ENCODE results near the gene LMBR1.
A peak's percentile ranks its signal among the peaks of the same experiment; 100 is the strongest.

The LMBR1 gene

DNA sequence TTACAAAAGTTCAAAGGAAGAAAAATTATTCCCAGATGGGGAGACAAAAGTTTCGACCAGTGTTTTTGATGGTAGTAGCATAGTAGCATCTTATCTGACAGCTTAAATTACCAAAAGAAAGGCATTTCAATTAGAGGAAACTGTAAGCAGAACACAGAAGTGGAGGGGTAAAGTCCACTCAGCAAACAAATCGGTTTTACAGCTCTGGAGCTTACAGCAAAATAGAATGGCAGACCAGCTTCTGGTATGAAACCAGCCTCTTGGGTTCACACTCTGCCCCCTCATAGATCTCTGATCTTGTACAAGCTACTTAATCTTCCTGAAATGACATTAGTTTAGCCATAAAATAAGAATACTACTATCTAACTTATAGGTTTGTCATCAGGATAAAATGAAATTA, 133.8 kb downstream of the LMBR1 start:
- no peak overlapping the region for H3K4me3 ChIP-seq (ENCODE audit: low read length)
- TF ChIP-seq, protein P1, sequence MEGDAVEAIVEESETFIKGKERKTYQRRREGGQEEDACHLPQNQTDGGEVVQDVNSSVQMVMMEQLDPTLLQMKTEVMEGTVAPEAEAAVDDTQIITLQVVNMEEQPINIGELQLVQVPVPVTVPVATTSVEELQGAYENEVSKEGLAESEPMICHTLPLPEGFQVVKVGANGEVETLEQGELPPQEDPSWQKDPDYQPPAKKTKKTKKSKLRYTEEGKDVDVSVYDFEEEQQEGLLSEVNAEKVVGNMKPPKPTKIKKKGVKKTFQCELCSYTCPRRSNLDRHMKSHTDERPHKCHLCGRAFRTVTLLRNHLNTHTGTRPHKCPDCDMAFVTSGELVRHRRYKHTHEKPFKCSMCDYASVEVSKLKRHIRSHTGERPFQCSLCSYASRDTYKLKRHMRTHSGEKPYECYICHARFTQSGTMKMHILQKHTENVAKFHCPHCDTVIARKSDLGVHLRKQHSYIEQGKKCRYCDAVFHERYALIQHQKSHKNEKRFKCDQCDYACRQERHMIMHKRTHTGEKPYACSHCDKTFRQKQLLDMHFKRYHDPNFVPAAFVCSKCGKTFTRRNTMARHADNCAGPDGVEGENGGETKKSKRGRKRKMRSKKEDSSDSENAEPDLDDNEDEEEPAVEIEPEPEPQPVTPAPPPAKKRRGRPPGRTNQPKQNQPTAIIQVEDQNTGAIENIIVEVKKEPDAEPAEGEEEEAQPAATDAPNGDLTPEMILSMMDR (IDR thresholded peaks at IDR 0.05; ENCODE audit: insufficient read depth, low read depth, low read length, missing control alignments): no peak
- DNase-seq (ENCODE audit: low read depth): no peak

DNA sequence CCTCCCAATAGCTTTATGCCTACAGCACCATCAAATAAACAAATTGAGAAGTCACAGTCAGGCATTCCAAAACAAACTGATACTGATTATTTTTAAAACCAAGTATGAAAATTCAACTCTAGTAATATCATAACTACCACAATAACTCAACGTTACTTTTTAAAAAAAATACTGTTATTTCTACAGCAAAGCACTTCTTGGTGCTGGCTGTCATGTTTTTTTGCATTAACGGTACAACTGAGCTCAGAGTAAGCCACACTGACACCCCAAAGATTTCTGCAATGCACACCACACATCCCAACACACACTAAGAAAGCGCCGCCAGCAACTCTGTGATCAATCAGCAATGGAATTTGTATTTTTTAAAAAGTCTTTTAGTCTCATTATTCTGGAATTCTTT, 138.8 kb downstream of the LMBR1 start:
- TF ChIP-seq, protein P1 (IDR thresholded peaks at IDR 0.05; ENCODE audit: insufficient read depth, low read depth, low read length, missing control alignments): no peak
- H3K4me3 ChIP-seq (ENCODE audit: low read length): no peak overlapping the region
- no peak for DNase-seq (ENCODE audit: low read depth)

GRCh38 chr7:156753630-156754029, 139.4 kb downstream of the LMBR1 start:
- TF ChIP-seq, protein P1 (IDR thresholded peaks at IDR 0.05; ENCODE audit: insufficient read depth, low read depth, low read length, missing control alignments): no peak
- no peak overlapping the region for H3K4me3 ChIP-seq (ENCODE audit: low read length)
- DNase-seq (ENCODE audit: low read depth): no peak

GRCh38 chr7:156753229-156753560, 139.8 kb downstream of the LMBR1 start:
- TF ChIP-seq, protein P1 (IDR thresholded peaks at IDR 0.05; ENCODE audit: insufficient read depth, low read depth, low read length, missing control alignments): no peak
- DNase-seq (ENCODE audit: low read depth): no peak
- no peak overlapping the region for H3K4me3 ChIP-seq (ENCODE audit: low read length)

- DNase-seq (ENCODE audit: low read depth): no peak
- TF ChIP-seq, protein P1 (IDR thresholded peaks at IDR 0.05; ENCODE audit: insufficient read depth, low read depth, low read length, missing control alignments): no peak
- no peak overlapping the region for H3K4me3 ChIP-seq (ENCODE audit: low read length)
Observed at GRCh38 chr7:156752367-156753228, 140.4 kb downstream of the LMBR1 start.

DNA sequence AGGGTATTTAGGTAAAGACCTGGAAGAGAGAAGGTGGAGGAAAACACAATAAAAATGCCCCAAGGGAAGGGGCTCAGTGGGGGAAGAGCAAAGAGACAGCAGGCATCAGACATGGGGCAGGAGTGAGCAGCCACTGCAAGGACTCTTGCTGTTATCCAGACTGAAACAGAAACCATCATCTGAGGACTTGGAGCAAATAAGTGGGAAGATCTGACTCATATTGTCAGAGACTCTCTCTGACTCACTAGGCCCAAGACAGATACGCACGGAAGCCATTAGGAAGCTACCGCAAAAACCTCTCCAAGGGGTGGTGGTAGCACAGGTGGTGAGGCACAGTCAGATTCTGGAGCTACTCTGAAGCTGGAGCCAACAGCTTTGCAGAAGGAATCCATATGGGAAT, 141.7 kb downstream of the LMBR1 start:
- H3K4me3 ChIP-seq (ENCODE audit: low read length): no peak overlapping the region
- TF ChIP-seq, protein P1 (IDR thresholded peaks at IDR 0.05; ENCODE audit: insufficient read depth, low read depth, low read length, missing control alignments): no peak
- DNase-seq (ENCODE audit: low read depth): peak; percentile 82

- H3K4me3 ChIP-seq (ENCODE audit: low read length): no peak overlapping the region
- TF ChIP-seq, protein P1 (IDR thresholded peaks at IDR 0.05; ENCODE audit: insufficient read depth, low read depth, low read length, missing control alignments): no peak
- DNase-seq (ENCODE audit: low read depth): no peak
Observed at GRCh38 chr7:156747718-156748117, 145.3 kb downstream of the LMBR1 start.
